SK-N-SH treated with all-trans-retinoic acid at 6 μM for 48 hours (cell line): ENCODE data around the gene PYGL.

Experiments
- CSDC2 ChIP-seq: fragments of 250-450 bp; sonication (Bioruptor Pico); IDR thresholded peaks from 2 replicates; pipeline ENCODE4 v1.5.0; 2020; ENCODE audit warnings: mild to moderate bottlenecking, moderate library complexity
- ISL1 ChIP-seq: fragments of 250-450 bp; sonication (Bioruptor Pico); IDR thresholded peaks from 2 replicates; pipeline ENCODE4 v2.1.2; 2022; ENCODE audit warnings: mild to moderate bottlenecking, moderate library complexity
- PATZ1 ChIP-seq: fragments of 250-450 bp; sonication (Bioruptor Pico); IDR thresholded peaks from 2 replicates; pipeline ENCODE4 v1.8.0; 2020; ENCODE audit warnings: mild to moderate bottlenecking, moderate library complexity, borderline replicate concordance
- RARB ChIP-seq: fragments of 250-450 bp; sonication (Bioruptor Pico); IDR thresholded peaks from 2 replicates; pipeline ENCODE4 v1.8.0; 2021; ENCODE audit warnings: mild to moderate bottlenecking, moderate library complexity
- ZNF565 ChIP-seq: fragments of 450-650 bp; formaldehyde crosslinking; conservative IDR thresholded peaks from 2 replicates; pipeline ENCODE4 v1.5.0; 2020; ENCODE audit warnings: low read depth, mild to moderate bottlenecking, moderate library complexity
- ZNF70 ChIP-seq: fragments of 450-650 bp; formaldehyde crosslinking; IDR thresholded peaks from 2 replicates; pipeline ENCODE4 v1.5.0; 2020; ENCODE audit warnings: mild to moderate bottlenecking, moderate library complexity

GRCh38 chr14:50951032-50951431 lies 6.7 kb upstream of the PYGL start:
- no peak for TF ChIP-seq ISL1 (CRISPR knock-in tag)
- TF ChIP-seq CSDC2 (CRISPR knock-in tag): no peak
- TF ChIP-seq ZNF70 (CRISPR knock-in tag): no peak
- no peak for TF ChIP-seq ZNF565
- TF ChIP-seq PATZ1 (CRISPR knock-in tag): no peak
- no peak for TF ChIP-seq RARB (CRISPR knock-in tag)
